Heart left ventricle (tissue), 16 donors: Measurements from ENCODE around the gene TBCD. TPM values are rescaled to one million over a fixed set of nuclear protein-coding genes. Genes with fewer than 3 reads are reported as not detected.
A peak's percentile ranks its signal among the peaks of the same experiment; 100 is the strongest.

Source experiments
- ATAC-seq, 4 donors: fragments of 200-7000 bp; cut with Tn5 transposase; one replicate each; pipeline ENCODE4 v1.9.1; 2020 to 2022; ENCODE audit warnings: moderate library complexity in 4 of 4, mild to moderate bottlenecking in 3 of 4, moderate number of reproducible peaks in 1 of 4
- DNase-seq, 5 donors: peaks; one replicate each; pipeline ENCODE4 v3.0.0-alpha.2; 2020
- H3K27ac ChIP-seq, 12 donors: fragments of 200-600 bp; sonication (generic) in 4 of 12; one replicate each; pipeline versions ENCODE4 v1.5.0 to v1.8.0; 2016 to 2022; ENCODE audit warnings: mild to moderate bottlenecking in 2 of 12
- H3K27me3 ChIP-seq, 9 donors: fragments of 200-600 bp; sonication (generic) in 2 of 9; one replicate each; pipeline versions ENCODE4 v1.5.1 to v1.8.0; 2016 to 2022; ENCODE audit warnings: mild to moderate bottlenecking in 3 of 9
- H3K36me3 ChIP-seq, 9 donors: fragments of 200-600 bp; sonication (generic) in 2 of 9; one replicate each; pipeline versions ENCODE4 v1.5.0 to v1.8.0; 2018 to 2022; ENCODE audit warnings: mild to moderate bottlenecking in 2 of 9
- H3K4me1 ChIP-seq, 12 donors: fragments of 200-600 bp; sonication (generic) in 4 of 12; one replicate each; pipeline versions ENCODE4 v1.5.0 to v1.8.0; 2016 to 2022; ENCODE audit warnings: mild to moderate bottlenecking in 3 of 12
- H3K4me3 ChIP-seq, 12 donors: fragments of 200-600 bp; sonication (generic) in 4 of 12; one replicate each; pipeline versions ENCODE4 v1.5.0 to v1.8.0; 2017 to 2022; ENCODE audit warnings: mild to moderate bottlenecking in 9 of 12, moderate library complexity in 4 of 12
- H3K9me3 ChIP-seq, 12 donors: fragments of 200-600 bp; sonication (generic) in 4 of 12; one replicate each; pipeline versions ENCODE4 v1.5.0 to v1.8.0; 2016 to 2022; ENCODE audit warnings: mild to moderate bottlenecking in 1 of 12
- CTCF ChIP-seq, 12 donors: fragments of 200-600 bp; sonication (generic) in 4 of 12; IDR thresholded peaks; one replicate each; pipeline versions ENCODE4 v1.5.0 to v1.8.0; 2018 to 2022; ENCODE audit warnings: antibody characterized with exemption in 12 of 12, mild to moderate bottlenecking in 5 of 12
- POLR2A ChIP-seq, 2 donors: fragments of 450-650 bp; IDR thresholded peaks; one replicate each; pipeline ENCODE4 v1.6.1; 2017; ENCODE audit warnings: antibody characterized with exemption in 2 of 2, mild to moderate bottlenecking in 2 of 2, moderate library complexity in 2 of 2
- WGBS, 4 donors: extraction: QIAGEN DNeasy Blood & Tissue Kit in 2 of 4; methylation state at CpG; one replicate each; pipeline versions ENCODE4 v1.1.5 to v1.1.7; 2013 to 2018; 5-methylcytosine and 5-hydroxymethylcytosine counted together
- intact Hi-C, 10 donors: fragments of 100-400 bp; cut with DNase I; formaldehyde crosslinking; loops; one replicate each; pipeline versions ENCODE4 v1.11.1 to v1.14.2; 2022
- polyA plus RNA-seq, 2 donors: library from polyadenylated mRNA; stranded (reverse); fragments of 200-250 nt; gene quantifications; one replicate each; pipeline ENCODE4 v1.2.3, GENCODE V29; 2013
- total RNA-seq, 9 donors: library from RNA; depleted of rRNA in 2 of 9; stranded (reverse); fragments of >200 nt in 2 of 9; fragmentation: NEBNext Ultra II Directional in 3 of 9; extraction: Animal tissue kit (Norgen Biotek cat#: 25700) in 3 of 9; gene quantifications; one replicate each; pipeline versions ENCODE4 v1.1.0 to v1.2.4, GENCODE V29; 2016 to 2023
- donor health status: ischemic (EF 13 %, LVEDD 7.1; RV severe dilation, severe dysfunction).
- donor health status: healthy with polysubstance abuse.
- donor health status: DM: no; HTN: yes; CAD: no.
- donor health status: DM: no; HTN: no; CAD: no.
- donor health status: ischemic (EF 25% LVEDD 6.9; RV normal size, moderate dysfunction).
- donor health status: ischemic (EF 25% LVEDD 5.7; RV mildly dilated, moderate dysfunction).
- donor health status: healthy.
- donor health status: DM: yes; HTN: yes; CAD: no.
- donor health status: ischemic (EF 35%, LVEDD 5.7; RV mildly dilated, moderate dysfunction).
- donor health status: nonischemic (EF 11% LVEDD 7.7; RV severe dilation, severe dysfunction).
- donor health status: DM: yes; HTN: yes; CAD: no.
- donor health status: PGD.
- donor health status: ischemic (EF 29% LVEDD 5.4; RV normal size, mild dysfunction).
- donor health status: nonischemic (EF 23%, LVEDD 6.1; RV moderate dilation, normal function).

Gene TBCD
- total and polyA plus RNA-seq, 11 donors: 36.9 to 98.4 (median 58.5) TPM

GRCh38 chr17:82874011-82874835 is 122.4 kb downstream of the TBCD start:
- ATAC-seq (no peak), DNase-seq (peak in 1 of 5 donors; percentile 22)
- H3K4me3 ChIP-seq: no peak overlapping the region
- peaks cover 0 to 33% (median 18%) of the 10 kb centered on the region in 9 donors for H3K36me3 ChIP-seq
- H3K27ac ChIP-seq: no peak overlapping the region
- H3K27me3 ChIP-seq: no peaks in the 10 kb centered on the region
- H3K9me3 ChIP-seq: no peaks in the 10 kb centered on the region
- peaks cover 3 to 60% (median 36%) of the 10 kb centered on the region in 12 donors for H3K4me1 ChIP-seq
- TF ChIP-seq POLR2A (IDR thresholded peaks at IDR 0.05): no peak
- TF ChIP-seq CTCF (IDR thresholded peaks at IDR 0.05): no peak
- intact Hi-C loops: loop anchor here in 1 of 10 donors (10.0 kb wide), 1 partner anchor 69 kb away; no protein-coding TSS in a partner anchor
- 89 to 93% (median 91%) methylated on average over 29 to 34 of the region's 34 CpGs for WGBS, 4 donors

GRCh38 chr17:82875407-82875856 is 123.6 kb downstream of the TBCD start:
- Histone ChIP-seq H3K4me1 (peaks cover 3 to 68% (median 34%) of the 10 kb centered on the region in 12 donors), H3K9me3 (no peaks in the 10 kb centered on the region), H3K4me3 (no peak overlapping the region), H3K27me3 (no peaks in the 10 kb centered on the region), H3K27ac (peak overlapping the region in 5 of 12 donors; percentile 36 to 78 (median 75)), H3K36me3 (peaks cover 0 to 28% (median 13%) of the 10 kb centered on the region in 9 donors)
- intact Hi-C loops: loop anchor here in 2 of 10 donors (5.0 to 10.0 kb wide), 2 partner anchors 37 to 71 kb away; no protein-coding TSS in a partner anchor
- WGBS, 4 donors: 79 to 88% (median 81%) methylated on average over 18 to 19 of the region's 19 CpGs
- TF ChIP-seq POLR2A (IDR thresholded peaks at IDR 0.05): no peak
- ATAC-seq: no peak
- peak in 1 of 5 donors; percentile 28 for DNase-seq

GRCh38 chr17:82876149-82876548 is 124.3 kb downstream of the TBCD start:
- Histone ChIP-seq H3K27me3 (no peaks in the 10 kb centered on the region), H3K36me3 (peaks cover 0 to 21% (median 6%) of the 10 kb centered on the region in 9 donors), H3K27ac (peak overlapping the region in 11 of 12 donors; percentile 36 to 78 (median 70)), H3K4me1 (peaks cover 3 to 70% (median 35%) of the 10 kb centered on the region in 12 donors), H3K4me3 (no peak overlapping the region), H3K9me3 (no peaks in the 10 kb centered on the region)
- WGBS, 4 donors: 57 to 72% (median 63%) methylated on average over 18 of the region's 18 CpGs
- DNase-seq (peak in 2 of 5 donors; percentile 33 to 56), ATAC-seq (peak in 2 of 4 donors; percentile 26 to 69)
- no peak for TF ChIP-seq CTCF (IDR thresholded peaks at IDR 0.05)
- TF ChIP-seq POLR2A (IDR thresholded peaks at IDR 0.05): no peak
- intact Hi-C loops: loop anchor here in 2 of 10 donors (5.0 to 10.0 kb wide), 2 partner anchors 36 to 71 kb away; no protein-coding TSS in a partner anchor

GRCh38 chr17:82876602-82877379 is 124.9 kb downstream of the TBCD start:
- peaks cover 0 to 14% (median 3%) of the 10 kb centered on the region in 9 donors for H3K36me3 ChIP-seq
- peak overlapping the region in 11 of 12 donors; percentile 36 to 78 (median 70) for H3K27ac ChIP-seq
- DNase-seq (peak in 4 of 5 donors; percentile 81 to 91 (median 86)), ATAC-seq (peak; percentile 92 to 96 (median 94))
- intact Hi-C loops: loop anchor here in 2 of 10 donors (5.0 to 10.0 kb wide), 2 partner anchors 36 to 72 kb away; no protein-coding TSS in a partner anchor
- H3K4me1 ChIP-seq: peaks cover 3 to 77% (median 37%) of the 10 kb centered on the region in 12 donors
- WGBS, 4 donors: 28 to 36% (median 32%) methylated on average over 14 of the region's 14 CpGs
- no peaks in the 10 kb centered on the region for H3K27me3 ChIP-seq
- no peak for TF ChIP-seq POLR2A (IDR thresholded peaks at IDR 0.05)
- TF ChIP-seq CTCF (IDR thresholded peaks at IDR 0.05): peak; percentile 30 to 76 (median 48)
- no peak overlapping the region for H3K4me3 ChIP-seq
- H3K9me3 ChIP-seq: no peaks in the 10 kb centered on the region
